ENCODE measurements around the gene ZDHHC14. TPM values are rescaled to one million over a fixed set of nuclear protein-coding genes. Genes with fewer than 3 reads are reported as not detected.

Gene ZDHHC14
- total and polyA plus RNA-seq, 2 of the 8 experiments (the other 6 are each of a cell fraction or from before 2014, with no cell fraction given) = 2.9 to 5.3 TPM

- no peaks in the 10 kb centered on the region for H3K27me3 ChIP-seq (replicated peaks in 1 of 4; ENCODE audit: control insufficient read depth in 3 of 4, extremely low read depth in 1 of 4, insufficient read depth in 3 of 4, low read length in 3 of 4)
- H3K79me2 ChIP-seq (ENCODE audit: control insufficient read depth in 1 of 2, insufficient read depth in 2 of 2, low read length in 2 of 2) = no peaks in the 10 kb centered on the region
- no peak overlapping the region for H2BK5ac ChIP-seq (ENCODE audit: low read depth, low read length)
- 92% methylated on average over 7 of the region's 7 CpGs; no CpG with 5 or more reads in 1 of the 2 experiments for WGBS, 2 experiments (ENCODE audit: extremely low coverage in 1 of 2, insufficient coverage in 1 of 2, insufficient read length in 1 of 2, insufficient replicate concordance in 2 of 2, low coverage in 1 of 2, low lambda C conversion rate in 2 of 2, missing lambda C conversion rate in 1 of 2)
- H3K4me1 ChIP-seq (replicated peaks in 1 of 4; ENCODE audit: control insufficient read depth in 3 of 4, insufficient read depth in 4 of 4, low read length in 3 of 4) = peaks cover 0 to 5% (median 2%) of the 10 kb centered on the region in 4 experiments; a peak in 4 of 7 replicates
- no peak overlapping the region for H2AFZ ChIP-seq (ENCODE audit: low read length)
- H3K18ac ChIP-seq (ENCODE audit: extremely low read depth, low read length) = no peak overlapping the region
- no peaks in the 10 kb centered on the region for H3K36me3 ChIP-seq (ENCODE audit: control insufficient read depth in 2 of 4, insufficient read depth in 4 of 4, low read length in 3 of 4)
- no peaks in the 10 kb centered on the region for H3K79me1 ChIP-seq (ENCODE audit: low read depth, low read length)
- H3K56ac ChIP-seq (replicated peaks; ENCODE audit: insufficient read length, low read depth, low read length) = no peak overlapping the region
- no peak overlapping the region for H2BK15ac ChIP-seq (ENCODE audit: low read length)
- no peak overlapping the region for H2BK12ac ChIP-seq (ENCODE audit: low read depth, low read length)
- H3K4me3 ChIP-seq (ENCODE audit: extremely low read depth in 1 of 4, insufficient read depth in 2 of 4, low read depth in 3 of 4, low read length in 4 of 4) = no peak overlapping the region
- no peak overlapping the region for H3K23ac ChIP-seq (ENCODE audit: insufficient read length)
- no peaks in the 10 kb centered on the region for H3K9me3 ChIP-seq (ENCODE audit: insufficient read depth in 2 of 2, low read depth in 1 of 2, low read length in 1 of 2)
- ChIA-PET POLR2A (ENCODE audit: partially characterized antibody) (no interaction called here), CTCF (ENCODE audit: partially characterized antibody) (interaction anchor here (0.7 to 3.3 kb wide), 12 partner anchors 8 to 295 kb away, joined by 3 to 9 read pairs (median 4); no protein-coding TSS in a partner anchor)
- no peak overlapping the region for H4K91ac ChIP-seq (replicated peaks; ENCODE audit: insufficient read length, low read length)
- H3K14ac ChIP-seq (ENCODE audit: insufficient read length) = no peak overlapping the region
- no peak overlapping the region for H3K9ac ChIP-seq (replicated peaks in 1 of 4; ENCODE audit: extremely low read depth in 1 of 4, low read depth in 3 of 4, low read length in 3 of 4)
- no peaks in the 10 kb centered on the region for H4K20me1 ChIP-seq (replicated peaks in 1 of 2; ENCODE audit: control insufficient read depth in 1 of 2, insufficient read depth in 2 of 2, low read length in 2 of 2)
- no peak overlapping the region for H4K5ac ChIP-seq (ENCODE audit: insufficient read length, low read depth, low read length)
- no peaks in the 10 kb centered on the region for H3K23me2 ChIP-seq (ENCODE audit: low read depth, low read length)
- H3K4me2 ChIP-seq (ENCODE audit: insufficient read depth in 1 of 2, low read depth in 2 of 2, low read length in 2 of 2) = no peak overlapping the region
- no peak overlapping the region for H3K4ac ChIP-seq (replicated peaks; ENCODE audit: insufficient read length, low read depth, low read length)
- DNase-seq (ENCODE audit: low read depth in 1 of 2, low spot score in 2 of 2) = no peak
- no peak overlapping the region for H3K27ac ChIP-seq (ENCODE audit: low read depth, low read length)
- no peak overlapping the region for H2AK5ac ChIP-seq (ENCODE audit: low read depth, low read length)
- FAIRE-seq = no peak
- H2BK20ac ChIP-seq (ENCODE audit: low read length) = no peak overlapping the region
- H4K8ac ChIP-seq (ENCODE audit: extremely low read depth, insufficient read depth, low read length) = no peak overlapping the region
- H2BK120ac ChIP-seq (replicated peaks; ENCODE audit: low read depth, low read length) = no peak overlapping the region
- TF ChIP-seq USF2 (IDR thresholded peaks at IDR 0.05; ENCODE audit: low read length) = no peak
- no peak for TF ChIP-seq JUND (IDR thresholded peaks at IDR 0.05; ENCODE audit: low read length)
- TF ChIP-seq KDM5A (IDR thresholded peaks at IDR 0.05; ENCODE audit: low read length) = no peak
- no peak for TF ChIP-seq CREB1 (IDR thresholded peaks at IDR 0.05)
- no peak for TF ChIP-seq RBBP5 (IDR thresholded peaks at IDR 0.05; ENCODE audit: borderline replicate concordance, low read depth, low read length)
- no peak for TF ChIP-seq MAX (IDR thresholded peaks at IDR 0.05)
- no peak for TF ChIP-seq ATF2 (IDR thresholded peaks at IDR 0.05; ENCODE audit: low read length)
- no peak for TF ChIP-seq MAFK (IDR thresholded peaks at IDR 0.05; ENCODE audit: low read depth, low read length)
- TF ChIP-seq CHD1 (IDR thresholded peaks at IDR 0.05; ENCODE audit: low read depth, low read length) = no peak
- TF ChIP-seq POU5F1 (IDR thresholded peaks at IDR 0.05; ENCODE audit: low read depth, low read length) = no peak
- TF ChIP-seq POLR2AphosphoS5 (IDR thresholded peaks at IDR 0.05; ENCODE audit: low read depth, low read length) = no peak
- TF ChIP-seq TBP (IDR thresholded peaks at IDR 0.05; ENCODE audit: low read depth, low read length) = no peak
Measured at GRCh38 chr6:157613011-157613522, 232.1 kb downstream of the ZDHHC14 start.
